Measurements from ENCODE around the gene DEPP1. TPM values are rescaled to one million over a fixed set of nuclear protein-coding genes. Genes with fewer than 3 reads are reported as not detected.

The DEPP1 gene
- total and polyA plus RNA-seq, 4 donors, result 10.7 to 79.3 (median 33.5) TPM

DNA sequence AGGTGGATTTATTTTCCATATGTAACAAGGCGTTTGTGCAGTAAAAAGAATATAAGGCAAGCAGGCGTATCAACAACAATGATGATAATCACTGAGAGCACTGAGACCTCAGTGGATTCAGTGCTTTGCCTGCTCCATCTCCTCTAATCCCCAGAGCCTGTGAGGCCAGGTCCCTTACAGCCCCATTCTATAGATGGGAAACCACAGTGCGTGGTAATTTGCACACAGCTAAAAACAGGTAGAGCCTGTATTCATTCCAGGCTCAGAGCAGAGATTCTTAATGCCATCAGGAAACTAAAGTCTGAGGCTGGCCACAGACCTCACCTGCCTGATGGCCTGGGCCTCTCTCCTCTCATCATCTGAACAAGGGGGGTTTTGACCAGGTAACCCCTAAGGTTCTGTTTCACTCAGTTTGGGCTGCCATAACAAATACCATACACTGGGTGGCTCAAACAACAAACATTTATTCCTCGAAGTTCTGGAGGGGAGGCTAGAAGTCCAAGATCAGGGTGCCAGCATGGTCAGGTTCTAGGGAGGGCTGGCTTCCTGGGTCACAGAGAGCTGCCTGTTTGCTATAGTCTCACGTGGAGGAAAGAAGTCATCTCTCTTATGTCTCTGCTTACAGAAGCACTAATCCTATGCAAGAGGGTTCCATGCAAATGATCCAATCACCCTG is 29.3 kb downstream of the DEPP1 start:
- Histone ChIP-seq H3K27me3 (ENCODE audit: control insufficient read depth in 4 of 4, insufficient read depth in 4 of 4, low read length in 3 of 4) (no peaks in the 10 kb centered on the region), H3K9me3 (ENCODE audit: control insufficient read depth in 4 of 4, low read length in 3 of 4) (peaks cover 0 to 2% (median 0%) of the 10 kb centered on the region in 4 donors), H3K4me1 (ENCODE audit: control insufficient read depth in 4 of 4, insufficient read depth in 4 of 4, low read length in 3 of 4) (peaks cover 0 to 4% (median 0%) of the 10 kb centered on the region in 4 donors), H3K9ac (ENCODE audit: low read depth in 1 of 2, low read length in 2 of 2) (no peak overlapping the region), H3K27ac (ENCODE audit: low read depth in 1 of 2, low read length in 2 of 2) (no peak overlapping the region), H3K4me3 (ENCODE audit: low read depth in 1 of 3, low read length in 3 of 3) (no peak overlapping the region), H3K36me3 (ENCODE audit: control insufficient read depth in 4 of 4, insufficient read depth in 3 of 4, low read depth in 1 of 4, low read length in 3 of 4) (peaks cover 0 to 3% (median 0%) of the 10 kb centered on the region in 4 donors)
- DNase-seq (ENCODE audit: low spot score), result peak; percentile 19
- WGBS, result 78% methylated on average over 5 of the region's 5 CpGs
- TF ChIP-seq GABPA (IDR thresholded peaks at IDR 0.05 in 1 of 2, conservative IDR thresholded peaks at IDR 0.05 in 1 of 2) (no peak), NR2F2 (IDR thresholded peaks at IDR 0.05) (no peak)

DNA sequence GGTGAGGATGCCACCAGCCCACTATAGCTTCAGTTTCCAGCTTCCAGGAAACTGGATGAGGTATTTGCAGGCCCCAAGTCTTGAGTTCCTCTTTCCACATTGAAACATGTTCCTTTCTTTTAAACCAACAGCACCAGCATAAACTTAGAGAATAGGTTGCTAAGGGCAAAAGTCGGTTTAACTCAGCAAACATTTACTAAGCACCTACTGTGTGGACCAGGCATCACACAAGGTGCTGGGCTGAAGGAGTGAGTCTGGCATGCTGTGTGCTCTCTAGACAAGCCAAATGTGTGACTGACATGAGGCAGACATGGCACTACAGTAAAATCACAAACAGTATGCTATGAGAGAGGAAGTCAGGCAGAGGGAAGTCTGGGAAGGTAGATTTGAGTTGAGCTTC is 30.0 kb downstream of the DEPP1 start:
- TF ChIP-seq EGR1 (IDR thresholded peaks at IDR 0.05; ENCODE audit: low read depth in 2 of 2), result no peak
- no peak for TF ChIP-seq GABPA (IDR thresholded peaks at IDR 0.05 in 1 of 2, conservative IDR thresholded peaks at IDR 0.05 in 1 of 2)
- TF ChIP-seq YY1 (IDR thresholded peaks at IDR 0.05), result no peak
- TF ChIP-seq, protein P1, sequence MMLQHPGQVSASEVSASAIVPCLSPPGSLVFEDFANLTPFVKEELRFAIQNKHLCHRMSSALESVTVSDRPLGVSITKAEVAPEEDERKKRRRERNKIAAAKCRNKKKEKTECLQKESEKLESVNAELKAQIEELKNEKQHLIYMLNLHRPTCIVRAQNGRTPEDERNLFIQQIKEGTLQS (IDR thresholded peaks at IDR 0.05), result no peak
- TF ChIP-seq, protein P2, sequence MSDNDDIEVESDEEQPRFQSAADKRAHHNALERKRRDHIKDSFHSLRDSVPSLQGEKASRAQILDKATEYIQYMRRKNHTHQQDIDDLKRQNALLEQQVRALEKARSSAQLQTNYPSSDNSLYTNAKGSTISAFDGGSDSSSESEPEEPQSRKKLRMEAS (IDR thresholded peaks at IDR 0.05), result no peak
- TF ChIP-seq FOXA2 (IDR thresholded peaks at IDR 0.05), result no peak
- TF ChIP-seq SP1 (IDR thresholded peaks at IDR 0.05), result no peak
- TF ChIP-seq, protein P3, sequence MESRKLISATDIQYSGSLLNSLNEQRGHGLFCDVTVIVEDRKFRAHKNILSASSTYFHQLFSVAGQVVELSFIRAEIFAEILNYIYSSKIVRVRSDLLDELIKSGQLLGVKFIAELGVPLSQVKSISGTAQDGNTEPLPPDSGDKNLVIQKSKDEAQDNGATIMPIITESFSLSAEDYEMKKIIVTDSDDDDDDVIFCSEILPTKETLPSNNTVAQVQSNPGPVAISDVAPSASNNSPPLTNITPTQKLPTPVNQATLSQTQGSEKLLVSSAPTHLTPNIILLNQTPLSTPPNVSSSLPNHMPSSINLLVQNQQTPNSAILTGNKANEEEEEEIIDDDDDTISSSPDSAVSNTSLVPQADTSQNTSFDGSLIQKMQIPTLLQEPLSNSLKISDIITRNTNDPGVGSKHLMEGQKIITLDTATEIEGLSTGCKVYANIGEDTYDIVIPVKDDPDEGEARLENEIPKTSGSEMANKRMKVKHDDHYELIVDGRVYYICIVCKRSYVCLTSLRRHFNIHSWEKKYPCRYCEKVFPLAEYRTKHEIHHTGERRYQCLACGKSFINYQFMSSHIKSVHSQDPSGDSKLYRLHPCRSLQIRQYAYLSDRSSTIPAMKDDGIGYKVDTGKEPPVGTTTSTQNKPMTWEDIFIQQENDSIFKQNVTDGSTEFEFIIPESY (IDR thresholded peaks at IDR 0.05), result no peak
- TF ChIP-seq JUND (IDR thresholded peaks at IDR 0.05), result no peak
- no peak for TF ChIP-seq RXRA (IDR thresholded peaks at IDR 0.05)
- TF ChIP-seq, protein P4, sequence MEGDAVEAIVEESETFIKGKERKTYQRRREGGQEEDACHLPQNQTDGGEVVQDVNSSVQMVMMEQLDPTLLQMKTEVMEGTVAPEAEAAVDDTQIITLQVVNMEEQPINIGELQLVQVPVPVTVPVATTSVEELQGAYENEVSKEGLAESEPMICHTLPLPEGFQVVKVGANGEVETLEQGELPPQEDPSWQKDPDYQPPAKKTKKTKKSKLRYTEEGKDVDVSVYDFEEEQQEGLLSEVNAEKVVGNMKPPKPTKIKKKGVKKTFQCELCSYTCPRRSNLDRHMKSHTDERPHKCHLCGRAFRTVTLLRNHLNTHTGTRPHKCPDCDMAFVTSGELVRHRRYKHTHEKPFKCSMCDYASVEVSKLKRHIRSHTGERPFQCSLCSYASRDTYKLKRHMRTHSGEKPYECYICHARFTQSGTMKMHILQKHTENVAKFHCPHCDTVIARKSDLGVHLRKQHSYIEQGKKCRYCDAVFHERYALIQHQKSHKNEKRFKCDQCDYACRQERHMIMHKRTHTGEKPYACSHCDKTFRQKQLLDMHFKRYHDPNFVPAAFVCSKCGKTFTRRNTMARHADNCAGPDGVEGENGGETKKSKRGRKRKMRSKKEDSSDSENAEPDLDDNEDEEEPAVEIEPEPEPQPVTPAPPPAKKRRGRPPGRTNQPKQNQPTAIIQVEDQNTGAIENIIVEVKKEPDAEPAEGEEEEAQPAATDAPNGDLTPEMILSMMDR (IDR thresholded peaks at IDR 0.05; ENCODE audit: low read depth, low read length, missing input control), result no peak
- TF ChIP-seq REST (IDR thresholded peaks at IDR 0.05), result no peak
- H3K27ac ChIP-seq (ENCODE audit: low read depth in 1 of 2, low read length in 2 of 2), result no peak overlapping the region

More for the DNA sequence above, 30.0 kb downstream of the DEPP1 start:
- peaks cover 0 to 4% (median 0%) of the 10 kb centered on the region in 4 donors for H3K4me1 ChIP-seq (ENCODE audit: control insufficient read depth in 4 of 4, insufficient read depth in 4 of 4, low read length in 3 of 4)
- no peak for DNase-seq (ENCODE audit: low spot score)
- H3K9ac ChIP-seq (ENCODE audit: low read depth in 1 of 2, low read length in 2 of 2), result no peak overlapping the region
- peaks cover 0 to 4% (median 0%) of the 10 kb centered on the region in 4 donors for H3K9me3 ChIP-seq (ENCODE audit: control insufficient read depth in 4 of 4, low read length in 3 of 4)
- no peak overlapping the region for H3K4me3 ChIP-seq (ENCODE audit: low read depth in 1 of 3, low read length in 3 of 3)
- H3K36me3 ChIP-seq (ENCODE audit: control insufficient read depth in 4 of 4, insufficient read depth in 3 of 4, low read depth in 1 of 4, low read length in 3 of 4), result peaks cover 0 to 3% (median 0%) of the 10 kb centered on the region in 4 donors
- H3K27me3 ChIP-seq (ENCODE audit: control insufficient read depth in 4 of 4, insufficient read depth in 4 of 4, low read length in 3 of 4), result no peaks in the 10 kb centered on the region
- 84% methylated on average over 1 of the region's 1 CpG for WGBS
